Neuronal stem cell (in vitro differentiated cells): Measurements from ENCODE around the gene ZFX.

Experiments used
- DNase-seq: peaks from one replicate; pipeline ENCODE4 v3.0.0-alpha.2; 2013; ENCODE audit warnings: low spot score
- H2AFZ ChIP-seq: one replicate; pipeline ENCODE4 v1.6.1; 2013; ENCODE audit warnings: mild to moderate bottlenecking, low read length, inconsistent platforms
- H2AK5ac ChIP-seq: 2 replicates; pipeline ENCODE4 v1.6.1; 2013; ENCODE audit warnings: low read depth, mild to moderate bottlenecking, inconsistent platforms, low read length, moderate library complexity, mixed read lengths
- H2BK120ac ChIP-seq: 2 replicates; pipeline ENCODE4 v1.6.1; 2013; ENCODE audit warnings: low read depth, mild to moderate bottlenecking, inconsistent platforms, low read length, moderate library complexity, mixed read lengths
- H2BK12ac ChIP-seq: one replicate; pipeline ENCODE4 v1.6.1; 2013; ENCODE audit warnings: low read length, inconsistent platforms
- H2BK15ac ChIP-seq: 2 replicates; pipeline ENCODE4 v1.6.1; 2013; ENCODE audit warnings: mild to moderate bottlenecking, low read length, inconsistent platforms, mixed read lengths
- H2BK5ac ChIP-seq: one replicate; pipeline ENCODE4 v1.6.1; 2013; ENCODE audit warnings: inconsistent platforms, mild to moderate bottlenecking, low read length, moderate library complexity
- H3K14ac ChIP-seq: one replicate; pipeline ENCODE4 v1.6.1; 2013; ENCODE audit warnings: low read length, inconsistent platforms
- H3K18ac ChIP-seq: 2 replicates; pipeline ENCODE4 v1.6.1; 2013; ENCODE audit warnings: low read length, inconsistent platforms
- H3K23ac ChIP-seq: 2 replicates; pipeline ENCODE4 v1.6.1; 2013; ENCODE audit warnings: low read depth, mild to moderate bottlenecking, mixed read lengths, low read length, inconsistent platforms; ENCODE audit not compliant: poor library complexity
- H3K27ac ChIP-seq: replicated peaks from 3 replicates; pipeline ENCODE4 v1.5.1; 2013; ENCODE audit warnings: low read length, inconsistent platforms
- H3K27me3 ChIP-seq, 3 experiments: 2 replicates each; pipeline ENCODE4 v1.6.1; 2013; ENCODE audit warnings: low read length in 3 of 3, mild to moderate bottlenecking in 2 of 3, inconsistent platforms in 1 of 3, low read depth in 1 of 3, mixed read lengths in 1 of 3, moderate library complexity in 1 of 3; ENCODE audit not compliant: control insufficient read depth in 3 of 3, insufficient read depth in 3 of 3
- H3K36me3 ChIP-seq, 2 donors: replicated peaks in 1 of 2; 2 replicates each; pipeline ENCODE4 v1.6.1; 2013; ENCODE audit warnings: low read length in 2 of 2; ENCODE audit not compliant: control insufficient read depth in 2 of 2, insufficient read depth in 2 of 2
- H3K4ac ChIP-seq: 2 replicates; pipeline ENCODE4 v1.6.1; 2013; ENCODE audit warnings: inconsistent platforms, mild to moderate bottlenecking, low read length, moderate library complexity
- H3K4me1 ChIP-seq, 2 donors: 1 replicate in 1 of 2; 2 replicates in 1 of 2; pipeline ENCODE4 v1.6.1; 2013; ENCODE audit warnings: low read length in 2 of 2, low read depth in 1 of 2; ENCODE audit not compliant: control insufficient read depth in 2 of 2, insufficient read depth in 1 of 2
- H3K4me2 ChIP-seq: one replicate; pipeline ENCODE4 v1.6.1; 2013; ENCODE audit warnings: mild to moderate bottlenecking, low read length, inconsistent platforms; ENCODE audit not compliant: insufficient read depth, poor library complexity, severe bottlenecking
- H3K4me3 ChIP-seq, 2 donors: 2 replicates each; pipeline ENCODE4 v1.5.1; 2013; ENCODE audit warnings: low read length in 2 of 2, mild to moderate bottlenecking in 2 of 2, inconsistent platforms in 1 of 2, moderate library complexity in 1 of 2
- H3K79me1 ChIP-seq: one replicate; pipeline ENCODE4 v1.6.1; 2013; ENCODE audit warnings: low read depth, mild to moderate bottlenecking, inconsistent platforms, low read length, moderate library complexity
- H3K9ac ChIP-seq: one replicate; pipeline ENCODE4 v1.6.1; 2013; ENCODE audit warnings: mild to moderate bottlenecking, low read depth, low read length, inconsistent platforms; ENCODE audit not compliant: poor library complexity
- H3K9me3 ChIP-seq, 2 donors: replicated peaks in 1 of 2; 2 replicates each; pipeline versions ENCODE3 to v1.6.1; 2013; ENCODE audit warnings: low read length in 2 of 2, mild to moderate bottlenecking in 2 of 2, inconsistent platforms in 1 of 2, low read depth in 1 of 2, mixed read lengths in 1 of 2, moderate library complexity in 1 of 2; ENCODE audit not compliant: control insufficient read depth in 2 of 2, insufficient read depth in 1 of 2
- H4K8ac ChIP-seq: one replicate; pipeline ENCODE4 v1.6.1; 2013; ENCODE audit warnings: low read depth, mild to moderate bottlenecking, inconsistent platforms, low read length, moderate library complexity
- H4K91ac ChIP-seq: one replicate; pipeline ENCODE4 v1.6.1; 2013; ENCODE audit warnings: low read length, low read depth, mild to moderate bottlenecking, inconsistent platforms; ENCODE audit not compliant: poor library complexity
- WGBS, 2 donors: extraction: QIAGEN DNeasy Blood & Tissue Kit; methylation state at CpG; one replicate each; pipeline ENCODE4 v1.1.7; 2013; ENCODE audit warnings: missing lambda C conversion rate in 2 of 2, mixed read lengths in 1 of 2; ENCODE audit not compliant: insufficient read length in 2 of 2, insufficient replicate concordance in 1 of 2; ENCODE audit errors: extremely low coverage in 2 of 2; 5-methylcytosine and 5-hydroxymethylcytosine counted together

The ZFX gene

DNA sequence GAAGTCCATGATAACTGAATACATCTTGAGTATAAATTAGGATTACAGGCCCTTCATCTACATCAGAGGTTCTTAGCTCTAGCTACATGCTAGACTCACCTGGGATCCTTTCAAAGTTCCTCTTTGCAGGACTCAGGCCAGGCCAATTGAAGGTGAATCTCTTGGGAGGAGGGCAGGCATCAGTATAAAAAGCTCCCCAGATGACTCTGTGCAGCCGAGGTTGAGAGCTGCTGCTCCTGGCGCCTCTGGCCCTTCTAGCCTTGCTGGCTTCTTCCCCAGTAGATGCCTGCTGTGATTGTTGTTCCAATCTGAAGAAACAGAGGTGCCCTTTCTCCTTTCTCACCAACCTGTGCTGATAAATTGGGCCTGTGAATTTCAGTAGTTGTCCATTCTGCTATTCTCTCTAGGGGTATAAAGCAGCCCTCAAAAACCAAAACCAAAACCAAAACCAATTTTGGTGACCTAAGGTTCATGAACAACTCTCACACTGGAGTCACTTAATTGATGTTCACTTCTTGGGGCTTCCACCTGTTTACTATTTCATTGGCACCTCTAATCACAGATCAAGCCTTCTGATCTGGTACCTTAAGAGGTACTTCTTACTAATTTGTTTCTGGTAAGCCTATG lies 85.7 kb downstream of the ZFX start:
- Histone ChIP-seq H3K4me1 (no peaks in the 10 kb centered on the region), H2BK120ac (no peak overlapping the region)

DNA sequence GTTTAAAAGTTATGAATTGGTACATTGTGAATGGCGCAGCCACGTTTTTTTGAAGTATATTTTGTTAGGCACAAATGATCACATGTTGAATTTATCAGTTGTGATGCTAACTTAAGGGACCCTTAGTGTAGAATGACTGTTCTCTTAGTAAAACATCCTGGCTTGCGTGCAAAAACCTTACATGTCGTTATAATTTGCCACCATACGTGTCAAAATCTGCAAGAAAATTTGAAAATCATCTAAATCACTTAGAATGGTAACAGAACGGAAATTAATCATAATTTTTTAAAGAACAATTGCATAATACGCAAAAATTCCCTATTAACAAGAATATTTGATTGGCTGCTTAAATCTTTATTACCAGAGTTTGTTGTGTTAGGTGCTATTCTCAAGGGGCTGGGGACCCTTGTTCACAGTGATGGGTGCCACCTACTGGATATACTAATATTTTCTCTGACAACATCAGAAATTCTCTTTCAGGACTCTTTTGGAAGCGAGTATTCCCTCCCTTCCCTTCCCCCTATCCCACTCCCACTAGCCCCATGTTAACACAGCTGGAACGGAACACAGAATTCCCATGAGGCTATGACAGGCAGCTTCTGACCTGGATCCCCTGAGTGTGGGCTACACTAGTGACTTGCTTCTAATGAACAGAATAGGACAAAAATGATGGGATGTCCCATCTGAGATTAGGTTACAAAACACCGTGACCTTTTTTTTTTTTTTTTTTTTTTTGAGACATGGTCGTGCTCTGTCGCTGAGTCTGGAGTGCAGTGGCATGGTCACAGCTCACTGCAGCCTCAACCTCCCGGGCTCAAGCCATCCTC lies 92.5 kb downstream of the ZFX start:
- H2BK120ac ChIP-seq = no peak overlapping the region
- no peak overlapping the region for H3K23ac ChIP-seq
- no peak overlapping the region for H2AK5ac ChIP-seq
- H3K4me3 ChIP-seq = no peak overlapping the region
- H3K14ac ChIP-seq = no peak overlapping the region
- no CpG with 5 or more reads among the region's 13 CpGs for WGBS, 2 donors
- no peak overlapping the region for H4K91ac ChIP-seq
- no peaks in the 10 kb centered on the region for H3K36me3 ChIP-seq
- H3K27me3 ChIP-seq = peaks cover 0 to 24% (median 0%) of the 10 kb centered on the region in 3 experiments
- no peak overlapping the region for H3K18ac ChIP-seq
- no peaks in the 10 kb centered on the region for H3K9me3 ChIP-seq
- no peak overlapping the region for H3K9ac ChIP-seq
- H2BK12ac ChIP-seq = no peak overlapping the region
- no peak overlapping the region for H3K4me2 ChIP-seq
- no peak overlapping the region for H2BK5ac ChIP-seq
- no peak overlapping the region for H2BK15ac ChIP-seq
- no peak overlapping the region for H3K4ac ChIP-seq
- H3K4me1 ChIP-seq = peaks cover 0 to 4% of the 10 kb centered on the region in 2 donors
- no peaks in the 10 kb centered on the region for H3K79me1 ChIP-seq
- H3K27ac ChIP-seq = no peak overlapping the region
- DNase-seq = no peak
- peak overlapping the region; percentile 68 for H2AFZ ChIP-seq
- no peak overlapping the region for H4K8ac ChIP-seq

More for the DNA sequence above, 85.7 kb downstream of the ZFX start:
- Histone ChIP-seq H3K14ac (no peak overlapping the region), H3K4me2 (no peak overlapping the region), H2AK5ac (no peak overlapping the region), H3K4me3 (no peak overlapping the region), H3K27ac (no peak overlapping the region), H3K27me3 (no peaks in the 10 kb centered on the region), H3K9ac (no peak overlapping the region), H4K8ac (no peak overlapping the region), H3K18ac (no peak overlapping the region), H2AFZ (no peak overlapping the region), H3K23ac (no peak overlapping the region), H3K36me3 (no peaks in the 10 kb centered on the region), H3K79me1 (no peaks in the 10 kb centered on the region), H4K91ac (no peak overlapping the region), H3K4ac (no peak overlapping the region), H2BK12ac (no peak overlapping the region), H3K9me3 (no peaks in the 10 kb centered on the region), H2BK15ac (no peak overlapping the region), H2BK5ac (no peak overlapping the region)
- WGBS, 2 donors = no CpG with 5 or more reads among the region's 2 CpGs
- DNase-seq = no peak

DNA sequence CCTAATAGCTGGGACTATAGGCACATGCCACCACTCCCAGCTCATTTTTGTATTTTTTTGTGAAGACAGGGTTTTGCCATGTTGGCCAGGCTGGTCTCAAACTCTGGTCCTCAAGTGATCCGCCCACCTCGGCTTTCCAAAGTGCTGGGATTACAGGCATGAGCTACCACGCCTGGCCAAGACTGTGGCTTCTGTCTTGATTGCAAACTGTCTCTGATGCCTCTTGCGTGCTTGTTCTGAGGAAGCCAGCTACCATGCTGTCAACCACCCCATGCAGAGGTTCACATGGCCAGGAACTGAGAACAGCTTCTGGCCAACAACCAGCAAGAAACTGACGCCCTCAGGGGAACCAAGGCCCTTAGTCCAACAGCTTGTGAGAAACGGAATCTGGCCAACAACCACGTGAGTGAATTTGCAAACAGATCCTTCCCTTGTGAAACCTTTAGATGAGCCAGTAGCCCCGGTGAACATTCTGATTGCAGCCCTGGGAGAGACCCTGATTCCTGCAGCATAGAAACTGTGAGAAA lies 93.2 kb downstream of the ZFX start:
- H4K8ac ChIP-seq = no peak overlapping the region
- WGBS, 2 donors = no CpG with 5 or more reads among the region's 8 CpGs
- DNase-seq = no peak

DNA sequence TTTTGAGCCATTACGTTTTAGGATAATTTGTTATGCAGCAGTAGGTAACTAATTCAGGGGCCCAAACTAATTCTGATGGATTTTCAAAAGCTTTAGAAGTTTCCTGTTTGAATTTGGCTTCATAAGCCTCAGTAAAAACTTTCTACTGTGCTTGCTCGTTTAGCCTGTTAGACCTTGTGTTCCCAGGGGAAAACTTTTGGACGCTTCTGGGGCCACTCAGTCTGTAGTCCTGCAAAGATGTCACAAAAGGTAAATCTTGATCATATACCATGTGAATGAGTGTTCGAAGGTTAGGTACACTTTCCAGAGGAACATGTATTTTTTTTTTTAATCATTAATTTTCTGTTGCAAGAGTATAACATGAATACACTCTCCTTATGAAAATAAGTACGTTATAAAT lies 93.7 kb downstream of the ZFX start:
- H2BK120ac ChIP-seq = no peak overlapping the region
- H3K4me3 ChIP-seq = no peak overlapping the region
- peaks cover 0 to 24% (median 0%) of the 10 kb centered on the region in 3 experiments for H3K27me3 ChIP-seq
- no peak overlapping the region for H2BK5ac ChIP-seq
- H3K27ac ChIP-seq = no peak overlapping the region
- H3K9me3 ChIP-seq = no peaks in the 10 kb centered on the region
- no peak overlapping the region for H4K8ac ChIP-seq
- no peak overlapping the region for H2BK15ac ChIP-seq
- H2BK12ac ChIP-seq = no peak overlapping the region
- H3K79me1 ChIP-seq = no peaks in the 10 kb centered on the region
- H4K91ac ChIP-seq = no peak overlapping the region
- H3K9ac ChIP-seq = no peak overlapping the region
- H3K4ac ChIP-seq = no peak overlapping the region
- peaks cover 0 to 4% of the 10 kb centered on the region in 2 donors for H3K4me1 ChIP-seq
- H3K14ac ChIP-seq = no peak overlapping the region
- H3K23ac ChIP-seq = no peak overlapping the region
- no peak overlapping the region for H2AFZ ChIP-seq
- H3K36me3 ChIP-seq = no peaks in the 10 kb centered on the region
- no CpG with 5 or more reads among the region's 5 CpGs for WGBS, 2 donors
- no peak overlapping the region for H3K18ac ChIP-seq
- H2AK5ac ChIP-seq = no peak overlapping the region
- DNase-seq = no peak
- no peak overlapping the region for H3K4me2 ChIP-seq

More for the DNA sequence above, 93.2 kb downstream of the ZFX start:
- Histone ChIP-seq H2BK12ac (no peak overlapping the region), H3K79me1 (no peaks in the 10 kb centered on the region), H3K27ac (no peak overlapping the region), H3K36me3 (no peaks in the 10 kb centered on the region), H3K4me3 (no peak overlapping the region), H3K18ac (no peak overlapping the region), H2BK120ac (no peak overlapping the region), H3K4me2 (no peak overlapping the region), H2BK5ac (no peak overlapping the region), H3K14ac (no peak overlapping the region), H4K91ac (no peak overlapping the region), H2BK15ac (no peak overlapping the region), H3K9ac (no peak overlapping the region), H3K23ac (no peak overlapping the region), H3K27me3 (peaks cover 0 to 24% (median 0%) of the 10 kb centered on the region in 3 experiments), H3K4ac (no peak overlapping the region), H2AFZ (peak overlapping the region; percentile 18), H3K9me3 (no peaks in the 10 kb centered on the region), H3K4me1 (peaks cover 0 to 4% of the 10 kb centered on the region in 2 donors), H2AK5ac (no peak overlapping the region)
